ENCODE measurements around the gene CAPG.

- TF ChIP-seq CTCF (IDR thresholded peaks at IDR 0.05) (no peak), POLR2A (IDR thresholded peaks at IDR 0.05) (no peak)
Measured at GRCh38 chr2:85397925-85398331, 12.2 kb downstream of the CAPG start.

All from right lobe of liver (tissue), 4 donors.